HTERT RPE-1 (cell line): ENCODE results near the gene NDUFS7.

Experiments used
- in situ Hi-C: fragments of 300-500 bp; cut with MboI; formaldehyde crosslinking; loops from 4 replicates; pipeline ENCODE4 v1.14.3; 2020; ENCODE audit warnings: low sequenced_read_pairs

The NDUFS7 gene

GRCh38 chr19:1384478-1385110, 887 bp downstream of the NDUFS7 start:
- in situ Hi-C loops = no loop called here

DNA sequence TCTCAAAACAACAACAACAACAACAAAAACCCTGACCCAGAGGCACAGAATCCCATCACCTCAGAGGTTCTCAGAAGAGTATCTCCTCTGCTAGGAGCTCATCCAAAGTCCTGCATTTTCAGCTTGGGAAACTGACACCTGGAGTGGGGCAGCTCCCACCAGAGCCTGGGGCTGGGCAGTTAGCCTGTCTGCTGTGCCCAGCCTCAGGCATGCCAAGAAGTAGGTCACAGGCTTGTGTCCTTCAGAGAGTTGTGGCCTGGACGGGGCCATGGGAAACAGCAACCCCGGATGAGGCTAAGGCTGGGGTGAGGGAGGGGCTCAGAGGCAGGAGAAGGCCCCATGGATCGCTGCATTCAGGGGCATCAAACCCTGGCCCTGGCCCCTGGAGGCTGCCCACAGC, 2.1 kb downstream of the NDUFS7 start:
- in situ Hi-C loops = no loop called here

DNA sequence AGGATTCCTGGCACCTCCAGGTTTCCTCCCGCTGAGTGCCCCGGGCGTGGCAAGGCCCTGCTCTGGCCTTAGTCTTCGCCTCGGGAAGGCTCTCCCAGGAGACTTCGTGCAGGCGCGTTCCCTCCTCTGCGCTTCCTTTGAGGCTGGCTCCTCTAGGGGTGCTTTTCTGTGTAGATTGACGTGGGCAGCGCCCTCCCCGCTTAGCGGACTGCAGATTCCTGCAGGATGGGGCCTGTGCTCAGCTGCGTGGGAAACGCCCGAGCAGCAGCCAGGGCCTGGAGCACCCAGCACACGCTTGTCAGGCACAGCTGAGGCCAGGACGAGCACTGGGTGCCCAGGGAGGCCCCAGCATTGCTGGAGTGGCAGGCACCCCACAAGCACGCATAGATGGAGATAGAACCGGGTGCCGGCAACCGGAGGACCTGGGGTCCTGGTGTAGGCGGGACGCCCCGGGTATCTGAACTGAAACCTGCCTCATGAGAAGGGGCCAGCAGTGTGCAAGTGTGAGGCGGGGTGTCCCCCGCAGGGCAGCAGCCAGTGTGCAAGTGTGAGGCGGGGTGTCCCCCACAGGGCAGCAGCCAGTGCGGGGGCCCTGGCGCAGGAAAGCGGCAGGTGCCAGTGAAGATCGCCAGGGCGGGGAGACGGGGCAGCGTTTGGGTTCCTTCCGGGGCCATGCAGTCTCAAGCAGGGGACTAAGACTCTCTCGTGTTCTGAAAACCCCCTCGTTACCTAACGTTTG, 3.4 kb downstream of the NDUFS7 start:
- in situ Hi-C loops = no loop called here

DNA sequence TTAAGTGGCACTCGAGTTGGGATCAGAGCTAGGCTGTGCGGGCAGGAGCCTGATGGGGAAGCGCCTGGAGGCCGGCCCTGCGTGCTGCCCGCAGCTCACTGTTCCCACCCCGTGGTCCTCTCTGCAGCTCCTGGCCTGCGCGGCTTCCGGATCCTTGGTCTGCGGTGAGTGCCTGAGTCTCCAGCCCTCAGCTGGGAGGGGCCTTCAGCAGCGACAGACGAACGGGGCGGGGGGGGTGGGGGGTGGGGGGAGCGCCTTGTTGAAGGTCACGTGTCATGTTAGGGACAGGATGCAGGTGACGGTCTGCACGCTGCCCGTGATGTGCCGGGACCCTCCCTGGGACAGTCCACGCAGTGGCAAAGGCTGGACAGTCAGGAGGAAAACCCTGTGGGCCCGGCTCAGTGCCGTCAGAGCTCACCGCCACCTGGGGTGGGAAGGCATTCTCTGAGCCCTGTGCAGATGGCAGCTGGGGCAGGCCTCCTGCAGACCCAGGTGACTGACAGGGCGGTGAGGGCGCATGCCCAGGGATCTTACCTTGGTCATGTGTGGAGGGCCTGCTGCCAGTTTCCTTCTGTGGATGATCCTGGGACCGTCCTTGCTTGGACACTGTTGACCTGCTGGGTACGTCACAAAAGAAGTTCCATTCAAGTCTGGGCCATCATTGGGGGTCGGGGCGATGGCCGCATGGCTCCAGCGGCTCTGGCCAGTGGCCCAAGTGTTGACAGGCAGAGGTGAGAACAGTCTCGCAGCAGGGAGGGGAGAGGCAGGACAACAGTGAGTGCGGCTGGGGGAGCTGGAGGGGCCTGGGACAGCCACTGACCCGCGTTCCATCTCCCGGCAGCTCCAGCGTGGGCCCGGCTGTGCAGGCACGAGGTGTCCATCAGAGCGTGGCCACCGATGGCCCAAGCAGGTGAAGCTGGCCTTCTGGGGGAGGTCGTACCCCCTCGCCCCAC, 4.3 kb downstream of the NDUFS7 start:
- in situ Hi-C loops = no loop called here

DNA sequence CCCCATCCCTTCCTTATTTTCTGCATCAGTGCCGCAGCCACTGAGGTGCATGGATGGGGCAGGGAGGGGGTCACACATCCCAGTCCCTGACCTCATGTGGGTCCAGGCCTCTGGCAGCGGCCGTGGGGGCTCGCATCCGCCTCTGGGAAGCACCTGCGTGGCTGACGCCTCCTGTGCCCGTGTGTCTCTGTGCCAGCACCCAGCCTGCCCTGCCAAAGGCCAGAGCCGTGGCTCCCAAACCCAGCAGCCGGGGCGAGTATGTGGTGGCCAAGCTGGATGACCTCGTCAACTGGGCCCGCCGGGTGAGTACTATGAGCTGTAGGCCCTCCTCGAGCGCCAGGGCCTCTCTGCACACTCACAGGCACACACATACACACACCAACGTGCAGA, 4.9 kb downstream of the NDUFS7 start:
- in situ Hi-C loops = no loop called here

DNA sequence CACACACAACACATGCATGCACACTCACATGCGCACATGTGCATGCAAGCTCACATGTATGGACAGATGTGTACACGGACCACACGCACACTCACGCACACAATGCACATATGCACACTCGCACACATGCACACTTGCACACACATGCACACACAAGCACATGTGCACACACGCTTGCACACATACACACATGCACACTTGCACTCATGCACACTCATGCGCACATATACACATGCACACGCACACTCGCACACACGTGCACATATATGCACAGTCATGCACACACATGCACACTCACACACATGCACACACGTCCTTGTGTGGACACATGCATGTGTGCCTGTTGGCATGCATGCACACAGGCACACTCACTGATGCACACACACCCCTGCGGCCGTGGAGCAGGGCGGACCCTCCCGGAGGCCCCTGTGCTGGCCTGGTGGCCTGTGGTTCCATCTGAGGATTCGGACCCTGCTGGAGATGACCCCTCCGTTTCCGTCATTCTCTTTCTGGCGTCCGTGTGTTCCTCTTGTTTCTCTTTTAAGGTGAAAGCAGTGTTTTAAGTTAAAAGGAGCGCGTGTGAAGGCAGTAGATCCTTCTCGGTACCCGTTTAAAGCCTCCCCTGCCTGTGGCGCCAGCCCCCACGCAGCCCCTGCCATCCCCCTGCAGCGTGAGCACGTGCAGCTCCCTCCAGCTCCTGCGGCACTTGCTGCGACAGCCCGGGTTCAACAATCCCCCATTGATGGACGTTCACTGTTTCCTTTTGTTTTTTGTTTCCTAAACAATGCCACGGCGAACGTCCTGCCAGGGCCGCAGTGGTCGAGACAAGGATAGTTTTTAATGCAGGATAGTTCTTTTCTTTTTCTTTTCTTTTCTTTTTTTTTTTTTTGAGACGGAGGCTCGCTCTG, 5.6 kb downstream of the NDUFS7 start:
- in situ Hi-C loops = no loop called here

DNA sequence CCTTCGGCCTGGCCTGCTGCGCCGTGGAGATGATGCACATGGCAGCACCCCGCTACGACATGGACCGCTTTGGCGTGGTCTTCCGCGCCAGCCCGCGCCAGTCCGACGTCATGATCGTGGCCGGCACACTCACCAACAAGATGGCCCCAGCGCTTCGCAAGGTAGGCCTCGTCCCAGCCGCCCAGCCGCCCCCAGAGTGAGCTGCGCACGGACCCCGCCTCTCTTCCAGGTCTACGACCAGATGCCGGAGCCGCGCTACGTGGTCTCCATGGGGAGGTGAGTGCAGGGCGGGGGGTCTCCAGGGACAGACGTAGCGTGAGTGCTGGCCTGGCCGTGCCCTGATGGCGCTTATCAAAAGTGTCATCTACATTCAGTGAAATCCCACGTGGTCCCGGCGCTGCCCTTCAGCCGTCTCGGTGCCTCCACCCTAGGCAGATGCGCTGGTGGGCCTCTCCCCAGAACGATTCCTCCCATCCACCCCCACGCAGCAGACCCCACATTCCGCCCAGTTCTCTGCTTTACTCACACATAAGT, 7.2 kb downstream of the NDUFS7 start:
- in situ Hi-C loops = no loop called here

DNA sequence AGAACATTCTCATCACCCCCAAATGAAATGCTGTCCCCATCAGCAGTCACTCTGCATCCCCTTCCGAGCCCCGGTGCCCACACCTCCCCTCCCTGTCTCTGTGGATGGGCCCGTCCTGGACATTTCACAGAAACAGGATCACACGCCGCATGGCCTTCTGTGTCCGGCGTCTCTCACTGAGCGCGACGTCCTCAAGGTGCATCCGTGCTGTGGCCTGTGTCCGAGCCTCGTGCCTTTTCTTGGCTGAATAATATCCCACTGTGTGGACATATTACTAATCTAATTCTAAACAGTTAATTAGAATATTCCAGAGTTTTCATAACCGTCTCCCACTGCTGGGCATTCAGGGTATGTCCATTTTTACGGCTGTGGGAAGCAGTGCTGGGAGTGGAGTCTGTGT, 8.7 kb downstream of the NDUFS7 start:
- in situ Hi-C loops = no loop called here

DNA sequence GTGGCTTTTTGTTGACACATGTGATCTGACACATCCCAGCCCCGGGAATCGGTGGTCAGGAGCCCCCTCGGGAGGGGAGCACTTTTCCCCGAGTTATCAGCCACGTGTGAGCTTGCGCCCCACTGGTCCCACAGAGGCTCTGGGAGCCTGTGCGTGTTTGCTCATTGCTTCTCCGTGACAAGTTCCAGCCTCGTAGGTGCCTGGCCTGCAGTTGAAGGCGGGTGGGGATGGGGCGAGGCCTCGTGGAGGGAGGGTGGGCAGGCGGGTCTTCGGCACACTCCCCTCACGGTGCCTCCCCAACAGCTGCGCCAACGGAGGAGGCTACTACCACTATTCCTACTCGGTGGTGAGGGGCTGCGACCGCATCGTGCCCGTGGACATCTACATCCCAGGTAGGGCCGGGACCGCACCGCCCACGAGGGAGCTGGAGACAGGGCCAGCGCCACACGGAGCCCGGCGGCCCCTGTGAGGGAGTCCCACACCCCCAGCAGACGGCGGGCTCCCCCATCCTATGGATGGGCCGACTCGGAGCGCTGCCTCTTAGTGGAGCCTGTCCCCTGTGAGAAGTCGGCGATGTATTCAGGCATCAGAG, 9.3 kb downstream of the NDUFS7 start:
- in situ Hi-C loops = no loop called here

GRCh38 chr19:1393841-1394240, 10.1 kb downstream of the NDUFS7 start:
- in situ Hi-C loops = no loop called here

DNA sequence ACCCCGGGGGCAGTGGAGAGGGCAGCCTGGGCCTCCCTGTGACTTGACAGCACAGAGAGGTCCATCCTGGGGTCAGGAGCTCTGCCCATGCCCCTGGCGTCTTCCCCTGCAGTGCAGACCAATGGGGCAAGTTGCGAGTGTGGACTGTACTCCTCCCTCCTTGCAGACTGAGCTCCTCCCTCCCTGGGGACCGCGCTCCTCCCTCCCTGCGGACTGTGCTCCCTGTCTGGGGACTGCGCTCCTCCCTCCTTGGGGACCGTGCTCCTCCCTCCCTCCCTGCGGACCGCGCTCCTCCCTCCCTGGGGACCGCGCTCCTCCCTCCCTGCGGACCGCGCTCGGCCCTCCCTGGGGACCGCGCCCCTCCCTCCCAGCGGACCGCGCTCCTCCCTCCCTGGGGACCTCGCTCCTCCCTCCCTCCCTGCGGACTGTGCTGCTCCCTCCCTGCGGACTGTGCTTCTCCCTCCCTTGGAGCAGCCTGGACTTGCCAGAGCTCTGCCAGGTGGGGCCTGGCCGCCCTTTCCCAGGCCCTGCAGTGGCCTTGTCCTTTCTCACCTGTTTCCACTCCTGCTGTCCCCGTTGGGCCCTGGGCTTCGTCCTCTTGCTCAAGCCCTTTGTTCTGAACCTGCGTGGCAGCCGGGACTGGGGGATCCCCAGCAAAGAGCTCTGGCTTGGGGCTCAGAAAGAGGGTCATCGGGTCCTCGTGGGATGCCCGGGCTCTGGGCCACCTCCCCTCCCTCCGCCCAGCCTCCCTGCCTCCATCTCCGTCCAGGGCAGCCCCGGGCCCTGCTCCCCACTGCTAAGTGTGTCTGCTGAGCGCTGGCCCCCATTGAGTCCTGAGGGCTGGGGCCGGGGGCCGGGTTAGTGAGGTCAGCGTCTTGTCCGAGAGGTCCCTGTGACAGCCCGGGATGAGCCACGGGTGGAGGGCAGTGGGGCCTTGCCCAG, 10.8 kb downstream of the NDUFS7 start:
- in situ Hi-C loops = no loop called here

- in situ Hi-C loops = no loop called here
Measured at GRCh38 chr19:1395194-1396018, 11.7 kb downstream of the NDUFS7 start.

DNA sequence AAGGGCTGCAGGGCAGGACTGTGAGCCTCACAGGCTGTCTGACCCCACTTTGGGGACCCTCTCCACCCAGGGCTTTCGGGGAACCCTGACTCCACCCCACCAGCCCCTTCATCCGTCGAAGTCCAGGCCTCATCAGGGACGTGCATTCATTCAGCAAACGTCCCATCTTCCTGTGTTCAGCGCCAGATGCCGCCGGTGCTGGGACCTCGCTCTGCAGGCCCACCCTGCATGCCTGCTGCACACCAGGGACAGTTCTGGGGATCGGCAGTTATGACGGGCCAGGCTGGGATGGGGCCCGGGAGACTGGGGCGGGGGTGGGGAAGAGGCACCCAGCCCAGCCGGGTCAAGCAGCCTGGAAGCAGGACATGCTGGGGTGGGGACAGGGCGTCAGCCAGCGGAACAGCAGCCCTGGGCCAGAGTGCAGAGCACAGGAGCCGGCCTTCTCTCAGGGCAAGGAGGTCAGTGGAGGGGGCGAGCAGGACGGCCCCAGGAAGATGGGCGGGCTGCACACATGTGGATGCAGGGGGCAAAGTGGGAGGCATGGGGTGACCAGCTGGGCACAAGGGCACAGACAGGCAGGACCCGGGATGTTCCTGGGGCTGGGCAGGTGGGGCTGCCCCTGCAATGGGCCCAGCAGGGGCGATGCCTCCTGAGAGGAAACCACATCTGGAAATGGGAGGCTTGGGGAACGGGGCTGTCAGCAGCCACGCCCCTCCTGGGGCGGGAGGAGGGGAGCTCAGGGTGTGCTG, 12.5 kb downstream of the NDUFS7 start:
- in situ Hi-C loops = no loop called here

- in situ Hi-C loops = no loop called here
Measured at GRCh38 chr19:1396768-1397679, 13.3 kb downstream of the NDUFS7 start.

- in situ Hi-C loops = no loop called here
Measured at GRCh38 chr19:1397838-1398237, 14.1 kb downstream of the NDUFS7 start.

DNA sequence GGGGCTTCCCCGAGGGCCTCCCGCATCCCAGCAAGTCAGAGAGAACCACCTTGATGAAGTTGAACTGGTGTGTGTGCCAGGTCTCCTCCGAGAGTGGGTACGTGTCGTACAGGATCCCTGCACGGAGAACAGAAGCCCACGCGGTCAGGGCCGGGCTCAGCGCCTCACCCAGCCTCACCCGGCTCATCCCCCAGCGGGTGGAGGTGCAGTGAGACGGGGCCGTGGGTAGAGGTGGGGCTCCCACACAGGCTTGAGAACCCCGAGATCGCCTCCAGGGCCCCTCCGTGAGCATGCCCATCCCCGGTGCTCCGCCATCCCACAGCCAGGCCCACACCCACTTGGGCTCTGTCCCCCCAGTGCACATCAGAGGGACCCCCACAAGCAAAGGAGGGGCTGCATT, 15.4 kb downstream of the NDUFS7 start:
- in situ Hi-C loops = no loop called here
